Urinary bladder (tissue), 4 donors: ENCODE measurements around the gene CSNK1A1L. TPM values are rescaled to one million over a fixed set of nuclear protein-coding genes. Genes with fewer than 3 reads are reported as not detected.

Experiments
- DNase-seq: peaks from one replicate; pipeline ENCODE4 v3.0.0-alpha.2; 2015; ENCODE audit errors: extremely low spot score
- H3K27ac ChIP-seq: one replicate; pipeline ENCODE4 v1.5.1; 2013; ENCODE audit warnings: low read depth, mild to moderate bottlenecking, moderate library complexity
- H3K36me3 ChIP-seq: one replicate; pipeline ENCODE4 v1.6.1; 2013; ENCODE audit warnings: mild to moderate bottlenecking, moderate library complexity; ENCODE audit not compliant: insufficient read depth
- H3K4me1 ChIP-seq: one replicate; pipeline ENCODE4 v1.6.1; 2013; ENCODE audit warnings: mild to moderate bottlenecking, moderate library complexity; ENCODE audit not compliant: insufficient read depth
- H3K4me3 ChIP-seq: one replicate; pipeline ENCODE4 v1.5.1; 2013; ENCODE audit warnings: low read depth, low read length
- WGBS: extraction: QIAGEN DNeasy Blood & Tissue Kit; methylation state at CpG from one replicate; pipeline ENCODE4 v1.1.7; 2013; 5-methylcytosine and 5-hydroxymethylcytosine counted together
- polyA plus RNA-seq: library from polyadenylated mRNA; stranded (reverse); fragments of 200-250 nt; gene quantifications from one replicate; pipeline ENCODE4 v1.2.3, GENCODE V29; 2013
- total RNA-seq: library from RNA; depleted of rRNA; stranded (reverse); fragments of >200 nt; gene quantifications from one replicate; pipeline ENCODE4 v1.2.3, GENCODE V29; 2014
- donor health status: healthy with polysubstance abuse.
- donor health status: healthy.

Gene CSNK1A1L
- total and polyA plus RNA-seq, 2 donors = not detected

GRCh38 chr13:37129866-37130265 is 24.4 kb upstream of the CSNK1A1L start:
- Histone ChIP-seq H3K4me1 (no peaks in the 10 kb centered on the region), H3K36me3 (no peaks in the 10 kb centered on the region), H3K27ac (no peak overlapping the region), H3K4me3 (no peak overlapping the region)
- DNase-seq = no peak
- WGBS = 34% methylated on average over 4 of the region's 4 CpGs

- Histone ChIP-seq H3K4me3 (no peak overlapping the region), H3K36me3 (no peaks in the 10 kb centered on the region), H3K4me1 (no peaks in the 10 kb centered on the region), H3K27ac (no peak overlapping the region)
- DNase-seq = no peak
- WGBS = 22% methylated on average over 3 of the region's 3 CpGs
These were observed 22.3 kb upstream of the CSNK1A1L start for GRCh38 chr13:37127691-37128241.

- Histone ChIP-seq H3K27ac (no peak overlapping the region), H3K4me3 (no peak overlapping the region), H3K36me3 (no peaks in the 10 kb centered on the region), H3K4me1 (no peaks in the 10 kb centered on the region)
- DNase-seq = no peak
- WGBS = 50% methylated on average over 1 of the region's 1 CpG
These were observed 17.9 kb upstream of the CSNK1A1L start for GRCh38 chr13:37123337-37123736.

- 37% methylated on average over 3 of the region's 3 CpGs for WGBS
- no peak for DNase-seq
These were observed 12.6 kb upstream of the CSNK1A1L start for GRCh38 chr13:37118016-37118415.

GRCh38 chr13:37114250-37114649 is 8.8 kb upstream of the CSNK1A1L start:
- H3K27ac ChIP-seq = no peak overlapping the region
- no peaks in the 10 kb centered on the region for H3K36me3 ChIP-seq
- no peak for DNase-seq
- H3K4me3 ChIP-seq = no peak overlapping the region
- no peaks in the 10 kb centered on the region for H3K4me1 ChIP-seq
- WGBS = 91% methylated on average over 4 of the region's 4 CpGs

More at GRCh38 chr13:37118016-37118415, 12.6 kb upstream of the CSNK1A1L start:
- H3K36me3 ChIP-seq = no peaks in the 10 kb centered on the region
- H3K27ac ChIP-seq = no peak overlapping the region
- H3K4me3 ChIP-seq = no peak overlapping the region
- no peaks in the 10 kb centered on the region for H3K4me1 ChIP-seq

GRCh38 chr13:37113534-37113933 is 8.1 kb upstream of the CSNK1A1L start:
- Histone ChIP-seq H3K36me3 (no peaks in the 10 kb centered on the region), H3K27ac (no peak overlapping the region), H3K4me3 (no peak overlapping the region), H3K4me1 (no peaks in the 10 kb centered on the region)
- 98% methylated on average over 2 of the region's 2 CpGs for WGBS
- DNase-seq = no peak

- H3K4me3 ChIP-seq = no peak overlapping the region
- 1% methylated on average over 1 of the region's 1 CpG for WGBS
- no peaks in the 10 kb centered on the region for H3K36me3 ChIP-seq
- no peak overlapping the region for H3K27ac ChIP-seq
- H3K4me1 ChIP-seq = no peaks in the 10 kb centered on the region
- no peak for DNase-seq
These were observed 3.7 kb upstream of the CSNK1A1L start for GRCh38 chr13:37109051-37109678.

GRCh38 chr13:37107868-37108267 is 2.4 kb upstream of the CSNK1A1L start:
- Histone ChIP-seq H3K36me3 (no peaks in the 10 kb centered on the region), H3K4me3 (no peak overlapping the region), H3K4me1 (no peaks in the 10 kb centered on the region), H3K27ac (no peak overlapping the region)
- DNase-seq = no peak
- WGBS = 83% methylated on average over 1 of the region's 1 CpG

- DNase-seq = no peak
- H3K36me3 ChIP-seq = no peaks in the 10 kb centered on the region
- no peak overlapping the region for H3K4me3 ChIP-seq
- no peaks in the 10 kb centered on the region for H3K4me1 ChIP-seq
- H3K27ac ChIP-seq = no peak overlapping the region
- WGBS = 31% methylated on average over 4 of the region's 4 CpGs
These were observed 2.0 kb upstream of the CSNK1A1L start for GRCh38 chr13:37107456-37107855.

GRCh38 chr13:37106642-37107041 is 1.2 kb upstream of the CSNK1A1L start:
- H3K27ac ChIP-seq = no peak overlapping the region
- DNase-seq = no peak
- WGBS = 48% methylated on average over 2 of the region's 2 CpGs
- no peak overlapping the region for H3K4me3 ChIP-seq
- H3K36me3 ChIP-seq = no peaks in the 10 kb centered on the region
- H3K4me1 ChIP-seq = no peaks in the 10 kb centered on the region

- H3K4me3 ChIP-seq = no peak overlapping the region
- DNase-seq = no peak
- WGBS = 78% methylated on average over 4 of the region's 4 CpGs
- no peak overlapping the region for H3K27ac ChIP-seq
- no peaks in the 10 kb centered on the region for H3K36me3 ChIP-seq
- no peaks in the 10 kb centered on the region for H3K4me1 ChIP-seq
These were observed 2.6 kb downstream of the CSNK1A1L start for GRCh38 chr13:37102896-37103295.

GRCh38 chr13:37101201-37101600 is 4.3 kb downstream of the CSNK1A1L start:
- DNase-seq = no peak
- H3K4me3 ChIP-seq = no peak overlapping the region
- WGBS = 39% methylated on average over 1 of the region's 1 CpG
- H3K4me1 ChIP-seq = no peaks in the 10 kb centered on the region
- no peaks in the 10 kb centered on the region for H3K36me3 ChIP-seq
- no peak overlapping the region for H3K27ac ChIP-seq

GRCh38 chr13:37100731-37101130 is 4.7 kb downstream of the CSNK1A1L start:
- Histone ChIP-seq H3K27ac (no peak overlapping the region), H3K4me3 (no peak overlapping the region), H3K36me3 (no peaks in the 10 kb centered on the region), H3K4me1 (no peaks in the 10 kb centered on the region)
- DNase-seq = peak; percentile 64

- 77% methylated on average over 4 of the region's 4 CpGs for WGBS
- no peak overlapping the region for H3K27ac ChIP-seq
- DNase-seq = no peak
- no peak overlapping the region for H3K4me3 ChIP-seq
- H3K36me3 ChIP-seq = no peaks in the 10 kb centered on the region
- H3K4me1 ChIP-seq = no peaks in the 10 kb centered on the region
These were observed 8.4 kb downstream of the CSNK1A1L start for GRCh38 chr13:37097076-37097475.
